ENCODE data around the gene FSIP1.

Gene FSIP1

GRCh38 chr15:39794954-39795353 is 12.3 kb upstream of the FSIP1 start:
- no peaks in the 10 kb centered on the region for H3K36me3 ChIP-seq (ENCODE audit: low read depth)
- H3K4me1 ChIP-seq (ENCODE audit: insufficient read depth, poor library complexity, severe bottlenecking), result no peaks in the 10 kb centered on the region
- no peaks in the 10 kb centered on the region for H3K9me3 ChIP-seq (ENCODE audit: severe bottlenecking)
- H3K27ac ChIP-seq (ENCODE audit: poor library complexity, severe bottlenecking), result no peak overlapping the region
- no peak for TF ChIP-seq CTCF (IDR thresholded peaks at IDR 0.05; ENCODE audit: poor library complexity, severe bottlenecking)
- no peak overlapping the region for H3K4me3 ChIP-seq (ENCODE audit: severe bottlenecking)
- H3K27me3 ChIP-seq (ENCODE audit: insufficient read depth, poor library complexity, severe bottlenecking), result no peaks in the 10 kb centered on the region
- ATAC-seq (ENCODE audit: low read depth) (no peak), DNase-seq (ENCODE audit: low spot score) (no peak)

GRCh38 chr15:39793923-39794322 is 11.3 kb upstream of the FSIP1 start:
- ATAC-seq (ENCODE audit: low read depth) (no peak), DNase-seq (ENCODE audit: low spot score) (no peak)
- Histone ChIP-seq H3K4me1 (ENCODE audit: insufficient read depth, poor library complexity, severe bottlenecking) (no peaks in the 10 kb centered on the region), H3K27me3 (ENCODE audit: insufficient read depth, poor library complexity, severe bottlenecking) (no peaks in the 10 kb centered on the region), H3K9me3 (ENCODE audit: severe bottlenecking) (no peaks in the 10 kb centered on the region), H3K36me3 (ENCODE audit: low read depth) (no peaks in the 10 kb centered on the region), H3K27ac (ENCODE audit: poor library complexity, severe bottlenecking) (no peak overlapping the region), H3K4me3 (ENCODE audit: severe bottlenecking) (no peak overlapping the region)
- TF ChIP-seq CTCF (IDR thresholded peaks at IDR 0.05; ENCODE audit: poor library complexity, severe bottlenecking), result no peak

- Histone ChIP-seq H3K27me3 (ENCODE audit: insufficient read depth, poor library complexity, severe bottlenecking) (no peaks in the 10 kb centered on the region), H3K4me1 (ENCODE audit: insufficient read depth, poor library complexity, severe bottlenecking) (no peaks in the 10 kb centered on the region), H3K36me3 (ENCODE audit: low read depth) (no peaks in the 10 kb centered on the region), H3K27ac (ENCODE audit: poor library complexity, severe bottlenecking) (no peak overlapping the region), H3K4me3 (ENCODE audit: severe bottlenecking) (no peak overlapping the region), H3K9me3 (ENCODE audit: severe bottlenecking) (no peaks in the 10 kb centered on the region)
- DNase-seq (ENCODE audit: low spot score), result no peak
- no peak for TF ChIP-seq CTCF (IDR thresholded peaks at IDR 0.05; ENCODE audit: poor library complexity, severe bottlenecking)
- no peak for ATAC-seq (ENCODE audit: low read depth)
Observed at GRCh38 chr15:39792844-39793335, 10.2 kb upstream of the FSIP1 start.

GRCh38 chr15:39792025-39792843 is 9.6 kb upstream of the FSIP1 start:
- Histone ChIP-seq H3K36me3 (ENCODE audit: low read depth) (no peaks in the 10 kb centered on the region), H3K4me3 (ENCODE audit: severe bottlenecking) (no peak overlapping the region), H3K27ac (ENCODE audit: poor library complexity, severe bottlenecking) (no peak overlapping the region), H3K4me1 (ENCODE audit: insufficient read depth, poor library complexity, severe bottlenecking) (no peaks in the 10 kb centered on the region), H3K9me3 (ENCODE audit: severe bottlenecking) (no peaks in the 10 kb centered on the region), H3K27me3 (ENCODE audit: insufficient read depth, poor library complexity, severe bottlenecking) (no peaks in the 10 kb centered on the region)
- no peak for ATAC-seq (ENCODE audit: low read depth)
- no peak for DNase-seq (ENCODE audit: low spot score)
- no peak for TF ChIP-seq CTCF (IDR thresholded peaks at IDR 0.05; ENCODE audit: poor library complexity, severe bottlenecking)

GRCh38 chr15:39789736-39790135 is 7.1 kb upstream of the FSIP1 start:
- Histone ChIP-seq H3K27me3 (ENCODE audit: insufficient read depth, poor library complexity, severe bottlenecking) (no peaks in the 10 kb centered on the region), H3K27ac (ENCODE audit: poor library complexity, severe bottlenecking) (no peak overlapping the region), H3K4me3 (ENCODE audit: severe bottlenecking) (no peak overlapping the region), H3K9me3 (ENCODE audit: severe bottlenecking) (no peaks in the 10 kb centered on the region), H3K36me3 (ENCODE audit: low read depth) (no peaks in the 10 kb centered on the region), H3K4me1 (ENCODE audit: insufficient read depth, poor library complexity, severe bottlenecking) (peaks cover 12% of the 10 kb centered on the region)
- DNase-seq (ENCODE audit: low spot score) (no peak), ATAC-seq (ENCODE audit: low read depth) (no peak)
- TF ChIP-seq CTCF (IDR thresholded peaks at IDR 0.05; ENCODE audit: poor library complexity, severe bottlenecking), result no peak

Data from RWPE2 (cell line).